Psoas muscle (tissue), 8 donors: ENCODE results near the gene PSORS1C2. TPM values are rescaled to one million over a fixed set of nuclear protein-coding genes. Genes with fewer than 3 reads are reported as not detected.

ENCODE experiments used
- ATAC-seq, 4 donors: fragments of 200-7000 bp; cut with Tn5 transposase; one replicate each; pipeline ENCODE4 v1.9.1; 2020; ENCODE audit warnings: moderate library complexity in 3 of 4, mild to moderate bottlenecking in 2 of 4
- DNase-seq, 2 donors: peaks; one replicate each; pipeline ENCODE4 v3.0.0-alpha.2; 2020
- H3K27ac ChIP-seq: fragments of 200-600 bp; one replicate; pipeline ENCODE4 v1.8.0; 2022
- H3K27me3 ChIP-seq, 3 donors: fragments of 200-600 bp in 1 of 3; one replicate each; pipeline versions ENCODE4 v1.6.1 to v1.8.0; 2013 to 2022; ENCODE audit warnings: low read length in 2 of 3, mild to moderate bottlenecking in 2 of 3, moderate library complexity in 1 of 3; ENCODE audit not compliant: insufficient read depth in 3 of 3
- H3K36me3 ChIP-seq, 2 donors: fragments of 200-600 bp in 1 of 2; one replicate each; pipeline versions ENCODE4 v1.6.1 to v1.8.0; 2013 to 2022; ENCODE audit warnings: low read depth in 1 of 2, mild to moderate bottlenecking in 1 of 2, moderate library complexity in 1 of 2; ENCODE audit not compliant: insufficient read depth in 1 of 2
- H3K4me1 ChIP-seq: fragments of 200-600 bp; one replicate; pipeline ENCODE4 v1.8.0; 2022
- H3K4me3 ChIP-seq: fragments of 200-600 bp; one replicate; pipeline ENCODE4 v1.8.0; 2022; ENCODE audit warnings: mild to moderate bottlenecking
- H3K9me3 ChIP-seq: fragments of 200-600 bp; one replicate; pipeline ENCODE4 v1.8.0; 2022
- CTCF ChIP-seq: fragments of 200-600 bp; IDR thresholded peaks from one replicate; pipeline ENCODE4 v1.8.0; 2022; ENCODE audit warnings: antibody characterized with exemption
- WGBS, 3 donors: extraction: QIAGEN DNeasy Blood & Tissue Kit; methylation state at CpG; one replicate each; pipeline versions ENCODE4 v1.1.6 to v1.1.7; 2013; 5-methylcytosine and 5-hydroxymethylcytosine counted together
- intact Hi-C, 2 donors: fragments of 100-400 bp; cut with DNase I; formaldehyde crosslinking; loops; one replicate each; pipeline versions ENCODE4 v1.11.0 to v1.14.2; 2022
- polyA plus RNA-seq, 3 donors: library from polyadenylated mRNA; stranded (reverse); fragments of 200-250 nt; gene quantifications; one replicate each; pipeline ENCODE4 v1.2.3, GENCODE V29; 2013
- total RNA-seq, 4 donors: library from RNA; stranded (reverse); fragmentation: NEBNext Ultra II Directional in 2 of 4; extraction: Animal tissue kit (Norgen Biotek cat#: 25700) in 2 of 4; gene quantifications; one replicate each; pipeline versions ENCODE4 v1.2.1 to v1.2.4, GENCODE V29; 2021 to 2023
- donor health status: healthy with polysubstance abuse.
- donor health status: DM: no; HTN: no; CAD: no; lungs with moderate emphysema.
- donor health status: Bipolar disorder and iron deficiency.
- donor health status: healthy.
- donor health status: DM: yes; HTN: yes; CAD: no.
- donor health status: DM: no; HTN: no; CAD: no.
- donor health status: DM: no; HTN: no; CAD: no.
- donor health status: DM: yes; HTN: yes; CAD: no.

PSORS1C2 gene
- total and polyA plus RNA-seq, 7 donors: not detected

GRCh38 chr6:31125162-31125561 lies 13.7 kb downstream of the PSORS1C2 start:
- Histone ChIP-seq H3K4me3 (no peak overlapping the region), H3K27ac (no peak overlapping the region), H3K4me1 (peaks cover 18% of the 10 kb centered on the region), H3K27me3 (no peaks in the 10 kb centered on the region), H3K9me3 (no peaks in the 10 kb centered on the region), H3K36me3 (no peaks in the 10 kb centered on the region)
- intact Hi-C loops: no loop called here
- WGBS, 3 donors: 49 to 63% (median 62%) methylated on average over 8 of the region's 8 CpGs
- ATAC-seq (peak in 2 of 4 donors; percentile 18 to 30), DNase-seq (peak in 1 of 2 donors; percentile 49)
- no peak for TF ChIP-seq CTCF

GRCh38 chr6:31122791-31123706 lies 15.8 kb downstream of the PSORS1C2 start:
- H3K27me3 ChIP-seq: peaks cover 0 to 5% (median 0%) of the 10 kb centered on the region in 3 donors
- DNase-seq (peak; percentile 70 to 89), ATAC-seq (peak; percentile 58 to 89 (median 82))
- TF ChIP-seq CTCF: no peak
- peaks cover 18% of the 10 kb centered on the region for H3K4me1 ChIP-seq
- H3K27ac ChIP-seq: peak overlapping the region; percentile 36
- no peaks in the 10 kb centered on the region for H3K9me3 ChIP-seq
- WGBS, 3 donors: 27 to 35% (median 32%) methylated on average over 16 of the region's 16 CpGs
- H3K36me3 ChIP-seq: no peaks in the 10 kb centered on the region
- no peak overlapping the region for H3K4me3 ChIP-seq
- intact Hi-C loops: no loop called here

GRCh38 chr6:31121131-31121790 lies 17.6 kb downstream of the PSORS1C2 start:
- DNase-seq: no peak
- Histone ChIP-seq H3K4me3 (no peak overlapping the region), H3K27ac (no peak overlapping the region), H3K4me1 (peaks cover 18% of the 10 kb centered on the region), H3K36me3 (no peaks in the 10 kb centered on the region), H3K27me3 (peaks cover 0 to 7% (median 0%) of the 10 kb centered on the region in 3 donors), H3K9me3 (no peaks in the 10 kb centered on the region)
- WGBS, 3 donors: 85 to 88% (median 88%) methylated on average over 12 of the region's 12 CpGs
- ATAC-seq: no peak
- TF ChIP-seq CTCF: no peak
- intact Hi-C loops: no loop called here

- Histone ChIP-seq H3K36me3 (no peaks in the 10 kb centered on the region), H3K9me3 (no peaks in the 10 kb centered on the region), H3K4me1 (peaks cover 16% of the 10 kb centered on the region), H3K4me3 (no peak within 1 kb of the TSS), H3K27me3 (peaks cover 0 to 10% (median 0%) of the 10 kb centered on the region in 3 donors), H3K27ac (no peak within 1 kb of the TSS)
- no peak for TF ChIP-seq CTCF
- intact Hi-C loops: no loop called here
- peak in 1 of 2 donors; percentile 54 for DNase-seq
- 73 to 79% (median 75%) methylated on average over 24 to 26 of the region's 26 CpGs for WGBS, 3 donors
- ATAC-seq: no peak
Measured at GRCh38 chr6:31120151-31120915, 18.5 kb downstream of the PSORS1C2 start, which contains the start of gene CDSN. Gene CDSN, minus strand, starts transcription at chr6:31120446. Its CDS starts 27 bp downstream, at chr6:31120419.
